Mucosa of descending colon (tissue), 3 donors: Measurements from ENCODE around the gene PFKL. TPM values are rescaled to one million over a fixed set of nuclear protein-coding genes. Genes with fewer than 3 reads are reported as not detected.

ENCODE experiments used
- ATAC-seq: fragments of 200-7000 bp; cut with Tn5 transposase; one replicate; pipeline ENCODE4 v1.9.1; 2020; ENCODE audit warnings: mild to moderate bottlenecking, moderate library complexity
- DNase-seq, 3 donors: peaks; one replicate each; pipeline ENCODE4 v3.0.0-alpha.2; 2020
- H3K36me3 ChIP-seq: fragments of 200-600 bp; one replicate; pipeline ENCODE4 v1.8.0; 2021; ENCODE audit warnings: low read depth, mild to moderate bottlenecking
- H3K4me1 ChIP-seq: fragments of 200-600 bp; one replicate; pipeline ENCODE4 v1.8.0; 2021; ENCODE audit warnings: low read depth, mild to moderate bottlenecking
- H3K4me3 ChIP-seq: fragments of 200-600 bp; one replicate; pipeline ENCODE4 v1.8.0; 2021; ENCODE audit warnings: mild to moderate bottlenecking
- H3K9me3 ChIP-seq: fragments of 200-600 bp; one replicate; pipeline ENCODE4 v1.8.0; 2021; ENCODE audit warnings: mild to moderate bottlenecking
- intact Hi-C, 2 donors: fragments of 100-400 bp; cut with DNase I in 1 of 2; cut with micrococcal nuclease in 1 of 2; formaldehyde crosslinking; loops; one replicate each; pipeline versions ENCODE4 v1.11.0 to v1.11.1; 2022; cut with DNase I, micrococcal nuclease
- total RNA-seq, 3 donors: library from RNA; stranded (reverse); fragmentation: NEBNext Ultra II Directional in 2 of 3; extraction: Animal tissue kit (Norgen Biotek cat#: 25700) in 2 of 3; gene quantifications; one replicate each; pipeline versions ENCODE4 v1.2.1 to v1.2.4, GENCODE V29; 2021 to 2023
- TF ChIP-seq, protein P1 (sequence below): fragments of 200-600 bp; IDR thresholded peaks from one replicate; pipeline ENCODE4 v1.8.0; 2022; ENCODE audit warnings: antibody characterized with exemption, mild to moderate bottlenecking
- donor health status: DM: no; HTN: no; CAD: no; lungs with moderate emphysema.
- donor health status: DM: no; HTN: no; CAD: no.
- donor health status: DM: no; HTN: yes; CAD: no.

Gene PFKL
- total RNA-seq, 3 donors from 2014 or later: 150 to 299 (median 237) TPM

DNA sequence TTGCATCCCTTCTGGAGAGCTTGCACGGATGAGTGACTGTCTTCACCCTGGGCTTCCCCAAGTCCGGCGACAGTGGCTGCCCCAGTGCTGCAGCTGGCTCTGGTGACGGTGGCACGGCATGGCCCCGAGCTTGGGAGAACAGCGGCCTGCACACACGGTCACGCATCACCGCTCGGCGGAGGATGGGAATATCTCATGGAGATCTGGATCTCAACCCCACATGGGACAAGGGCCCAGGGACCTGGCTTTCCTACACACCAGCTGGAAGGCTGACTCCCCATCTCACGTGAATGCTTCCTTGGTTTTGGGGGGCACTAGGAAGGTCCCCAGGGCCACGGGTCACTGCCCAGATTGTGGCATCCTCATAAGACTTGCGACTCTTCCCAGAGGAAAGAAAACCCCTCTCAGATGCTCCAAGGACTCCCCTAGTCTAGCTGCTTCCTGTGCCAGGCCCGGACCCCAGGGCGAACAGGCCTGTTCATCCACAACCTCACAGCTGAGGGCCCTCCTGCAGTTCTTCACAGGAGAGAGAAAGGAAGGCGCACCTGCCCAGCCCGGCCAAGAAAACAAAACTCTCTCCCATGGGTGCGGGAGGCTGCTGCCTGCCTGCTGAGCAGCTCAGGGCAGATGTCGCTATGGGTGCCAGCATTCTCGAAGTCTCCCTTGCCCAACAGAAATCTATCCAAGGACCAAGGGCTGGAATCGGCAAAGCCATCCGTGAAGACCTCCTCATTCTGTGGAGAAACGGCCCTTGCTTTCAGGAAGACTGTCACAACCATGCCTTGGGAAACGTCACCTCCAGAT, 29.4 kb downstream of the PFKL start:
- ATAC-seq (peak; percentile 9), DNase-seq (no peak)
- no peaks in the 10 kb centered on the region for H3K4me1 ChIP-seq
- peaks cover 4% of the 10 kb centered on the region for H3K36me3 ChIP-seq
- TF ChIP-seq, protein P1, sequence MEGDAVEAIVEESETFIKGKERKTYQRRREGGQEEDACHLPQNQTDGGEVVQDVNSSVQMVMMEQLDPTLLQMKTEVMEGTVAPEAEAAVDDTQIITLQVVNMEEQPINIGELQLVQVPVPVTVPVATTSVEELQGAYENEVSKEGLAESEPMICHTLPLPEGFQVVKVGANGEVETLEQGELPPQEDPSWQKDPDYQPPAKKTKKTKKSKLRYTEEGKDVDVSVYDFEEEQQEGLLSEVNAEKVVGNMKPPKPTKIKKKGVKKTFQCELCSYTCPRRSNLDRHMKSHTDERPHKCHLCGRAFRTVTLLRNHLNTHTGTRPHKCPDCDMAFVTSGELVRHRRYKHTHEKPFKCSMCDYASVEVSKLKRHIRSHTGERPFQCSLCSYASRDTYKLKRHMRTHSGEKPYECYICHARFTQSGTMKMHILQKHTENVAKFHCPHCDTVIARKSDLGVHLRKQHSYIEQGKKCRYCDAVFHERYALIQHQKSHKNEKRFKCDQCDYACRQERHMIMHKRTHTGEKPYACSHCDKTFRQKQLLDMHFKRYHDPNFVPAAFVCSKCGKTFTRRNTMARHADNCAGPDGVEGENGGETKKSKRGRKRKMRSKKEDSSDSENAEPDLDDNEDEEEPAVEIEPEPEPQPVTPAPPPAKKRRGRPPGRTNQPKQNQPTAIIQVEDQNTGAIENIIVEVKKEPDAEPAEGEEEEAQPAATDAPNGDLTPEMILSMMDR: no peak
- intact Hi-C loops: no loop called here
- H3K9me3 ChIP-seq: no peaks in the 10 kb centered on the region
- no peak overlapping the region for H3K4me3 ChIP-seq

DNA sequence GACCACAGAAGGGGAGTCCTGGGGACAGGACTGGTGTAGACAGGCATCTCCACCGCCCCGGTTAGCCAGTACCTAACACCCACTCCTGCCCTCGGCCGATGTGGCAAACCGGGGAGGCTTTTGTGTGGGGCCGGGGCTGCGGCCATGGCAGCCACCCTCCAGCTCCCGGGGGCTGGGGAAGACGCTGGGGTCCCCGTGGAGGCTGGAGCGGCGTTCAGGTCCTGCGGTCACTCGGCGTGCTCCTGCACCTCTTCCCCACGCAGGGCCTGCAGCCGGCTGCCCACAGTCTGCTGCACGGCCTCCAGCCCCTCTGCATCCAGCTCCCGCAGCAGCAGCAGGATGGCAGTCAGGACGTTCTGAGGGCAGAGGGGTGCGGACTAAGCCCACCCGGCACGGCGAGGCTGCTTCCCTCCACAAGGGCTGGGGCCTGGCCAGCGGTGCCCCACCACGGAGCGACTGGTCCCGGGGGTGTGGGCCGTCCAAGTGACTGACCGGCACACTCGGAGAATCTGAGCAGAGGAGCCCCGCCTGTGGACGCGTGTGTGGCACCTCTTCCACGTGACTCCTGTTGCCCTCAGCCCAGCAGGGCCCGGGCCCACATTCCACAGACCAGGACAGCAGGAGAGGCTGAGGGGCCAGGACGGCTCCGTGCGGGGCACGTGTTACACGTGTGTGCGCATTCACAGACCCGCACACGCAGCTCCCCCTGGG, 30.3 kb downstream of the PFKL start:
- intact Hi-C loops: no loop called here
- Histone ChIP-seq H3K4me3 (no peak overlapping the region), H3K4me1 (no peaks in the 10 kb centered on the region), H3K9me3 (no peaks in the 10 kb centered on the region), H3K36me3 (no peaks in the 10 kb centered on the region)
- TF ChIP-seq, protein P1: no peak
- DNase-seq: no peak
- peak; percentile 2 for ATAC-seq

DNA sequence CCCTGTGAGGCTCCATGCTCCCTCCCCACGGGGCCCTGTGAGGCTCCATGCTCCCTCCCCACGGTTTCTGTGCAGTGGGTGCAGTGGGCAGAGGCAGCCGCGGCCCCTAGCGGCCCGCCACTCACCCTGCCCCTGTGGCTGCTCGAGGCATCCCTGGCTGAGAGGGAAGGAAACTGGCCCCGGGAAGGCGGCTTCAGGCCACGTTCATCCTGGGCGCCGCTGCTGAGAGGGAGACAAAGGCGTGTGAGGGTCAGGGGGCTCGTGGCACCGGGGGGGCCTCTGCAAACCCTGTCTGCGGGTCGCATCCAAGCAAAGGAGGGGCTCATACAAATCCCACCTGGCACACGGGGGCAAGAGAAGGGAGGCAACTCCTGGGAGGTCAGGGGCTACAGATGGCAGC, 30.8 kb downstream of the PFKL start:
- no peaks in the 10 kb centered on the region for H3K4me1 ChIP-seq
- H3K9me3 ChIP-seq: no peaks in the 10 kb centered on the region
- H3K4me3 ChIP-seq: no peak overlapping the region
- no peak for DNase-seq
- ATAC-seq: no peak
- TF ChIP-seq, protein P1: no peak
- intact Hi-C loops: no loop called here
- no peaks in the 10 kb centered on the region for H3K36me3 ChIP-seq

DNA sequence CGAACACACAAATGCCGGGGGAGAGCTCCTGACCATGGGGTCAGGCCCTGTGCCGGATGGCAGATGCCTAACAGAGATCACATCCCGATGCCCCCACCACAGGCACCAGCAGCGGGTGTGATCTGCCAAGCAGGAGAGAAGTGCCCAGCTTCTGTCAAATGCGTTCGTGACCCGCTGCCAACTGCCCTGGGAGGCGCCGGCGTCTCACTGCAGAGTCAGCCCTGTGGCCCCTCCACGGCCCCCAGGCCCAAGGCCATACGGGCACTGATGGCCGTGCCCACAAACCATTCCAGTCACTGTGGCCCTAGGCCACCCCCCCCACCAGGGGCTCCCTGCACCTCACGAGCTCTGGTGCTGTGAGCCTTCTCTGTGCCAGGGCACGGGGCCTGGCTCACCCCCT, 31.4 kb downstream of the PFKL start:
- H3K36me3 ChIP-seq: no peaks in the 10 kb centered on the region
- TF ChIP-seq, protein P1: no peak
- H3K9me3 ChIP-seq: no peaks in the 10 kb centered on the region
- DNase-seq: no peak
- intact Hi-C loops: no loop called here
- H3K4me1 ChIP-seq: no peaks in the 10 kb centered on the region
- H3K4me3 ChIP-seq: no peak overlapping the region
- ATAC-seq: no peak

DNA sequence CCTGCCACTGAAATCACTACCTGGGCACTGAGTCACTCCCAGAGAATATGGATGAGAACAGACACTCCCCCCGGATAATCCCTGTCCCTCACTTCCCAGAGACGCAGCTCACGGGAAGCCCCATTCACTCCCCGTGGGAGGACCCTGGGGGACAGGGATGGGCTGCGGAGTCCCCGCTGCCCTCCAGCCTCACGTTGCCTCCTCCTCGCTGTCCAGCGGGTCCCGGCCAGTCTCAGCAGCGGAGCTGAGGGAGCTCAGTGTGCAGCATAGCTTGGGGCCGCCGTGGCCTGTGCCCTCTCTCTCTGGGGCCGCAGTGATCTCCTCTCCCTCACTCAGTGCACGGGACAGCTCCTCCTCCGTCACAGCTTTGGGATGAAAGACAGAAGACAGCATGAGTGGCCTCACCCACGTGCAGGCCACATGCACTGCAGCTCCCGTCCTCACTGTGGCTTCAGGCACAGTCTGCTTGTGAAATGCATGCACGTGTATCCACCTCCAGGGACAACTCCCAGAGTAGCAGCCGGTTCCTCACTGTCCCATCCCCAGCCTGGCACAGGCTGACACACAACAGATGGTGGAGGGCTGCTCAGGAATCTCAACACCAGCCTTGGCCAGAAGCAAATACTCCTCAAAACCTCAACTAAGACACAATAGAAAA, 31.9 kb downstream of the PFKL start:
- H3K9me3 ChIP-seq: no peaks in the 10 kb centered on the region
- H3K36me3 ChIP-seq: no peaks in the 10 kb centered on the region
- no peak overlapping the region for H3K4me3 ChIP-seq
- ATAC-seq: no peak
- intact Hi-C loops: no loop called here
- no peaks in the 10 kb centered on the region for H3K4me1 ChIP-seq
- TF ChIP-seq, protein P1: no peak
- no peak for DNase-seq
